Inflammatory macrophage treated with lipopolysaccharide for 1 hour (primary cell): ENCODE results near the gene CDYL.

ENCODE experiments used
- DNase-seq, 2 donors: peaks; one replicate each; pipeline ENCODE4 v3.0.0-alpha.2; 2020 to 2022

CDYL gene

DNA sequence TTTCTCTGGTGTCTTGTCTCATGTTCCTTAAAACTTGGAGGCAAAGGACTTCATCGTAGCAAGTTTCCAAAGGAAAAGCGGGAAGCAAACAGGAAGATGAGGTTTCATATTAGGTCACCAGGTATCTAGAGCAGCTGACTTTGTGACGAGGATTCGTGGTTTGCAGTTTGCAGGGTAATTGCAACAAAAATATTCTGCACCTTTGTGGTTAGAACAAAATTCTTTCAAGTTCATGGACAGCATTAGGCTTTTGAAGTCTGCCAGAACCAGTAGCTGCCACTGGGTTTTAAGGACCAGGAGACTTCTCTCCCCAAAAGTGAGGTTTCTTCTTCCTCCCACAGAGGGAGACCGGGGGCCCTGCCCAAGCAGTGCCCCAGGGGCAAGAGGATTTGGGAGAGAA, 164.2 kb downstream of the CDYL start:
- DNase-seq = no peak

DNA sequence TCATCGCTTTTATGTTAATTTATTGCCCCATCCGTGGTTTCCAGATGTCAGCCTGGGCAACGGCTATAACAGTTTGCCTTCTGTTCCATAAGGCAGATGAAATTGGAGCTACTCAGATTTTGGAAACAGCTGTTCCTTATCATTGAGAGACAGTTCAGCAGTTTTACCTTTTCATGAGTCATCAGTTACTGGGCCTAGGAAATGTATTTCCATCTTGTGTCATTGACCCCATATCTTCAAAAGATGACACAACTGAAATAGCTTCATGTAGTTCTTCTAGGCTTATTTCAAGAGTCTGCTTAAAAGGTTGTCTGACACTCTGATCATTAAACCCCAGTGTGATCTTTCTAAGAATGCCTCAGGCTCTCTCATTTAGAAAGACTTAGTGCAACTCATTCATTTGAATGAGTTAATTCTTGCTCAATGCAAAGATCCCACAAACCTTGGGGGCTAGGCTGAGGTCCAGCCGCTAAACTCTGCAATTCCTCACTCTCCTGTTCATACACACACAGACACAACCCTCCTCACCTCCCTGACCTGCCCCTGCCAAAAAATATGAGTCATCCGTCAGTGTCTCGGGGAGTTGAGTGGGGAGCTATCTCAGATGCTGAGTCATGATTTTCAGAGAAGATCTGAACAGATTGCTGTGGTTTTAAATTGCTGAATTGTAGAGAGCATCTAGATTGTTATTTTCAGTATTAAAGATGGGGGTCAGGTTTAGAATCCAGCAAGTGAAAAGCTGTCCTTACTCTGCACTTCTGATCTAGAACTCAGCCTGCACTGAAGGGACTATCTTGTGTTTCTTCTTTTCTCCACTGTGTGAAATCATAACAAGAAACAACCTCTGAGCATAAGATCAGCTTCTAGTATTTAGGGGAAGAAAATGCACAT, 165.8 kb downstream of the CDYL start:
- peak; percentile 26 to 50 for DNase-seq

DNA sequence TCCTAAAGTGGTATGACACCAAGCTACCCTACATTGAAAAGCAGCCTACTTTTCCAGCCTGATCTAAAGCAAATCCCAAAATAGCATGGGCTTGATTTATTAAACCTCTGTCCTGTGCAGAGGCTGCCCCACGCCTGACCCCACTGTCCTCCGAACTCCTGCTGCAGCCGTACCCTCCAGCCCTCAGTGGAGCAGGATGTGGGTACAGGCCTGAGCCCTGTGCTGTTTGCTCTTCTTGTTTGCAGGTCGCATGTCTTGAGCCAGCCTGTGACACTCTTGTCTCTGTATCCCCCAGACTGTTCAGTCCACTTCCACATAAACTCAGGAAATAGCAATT, 166.4 kb downstream of the CDYL start:
- no peak for DNase-seq

DNA sequence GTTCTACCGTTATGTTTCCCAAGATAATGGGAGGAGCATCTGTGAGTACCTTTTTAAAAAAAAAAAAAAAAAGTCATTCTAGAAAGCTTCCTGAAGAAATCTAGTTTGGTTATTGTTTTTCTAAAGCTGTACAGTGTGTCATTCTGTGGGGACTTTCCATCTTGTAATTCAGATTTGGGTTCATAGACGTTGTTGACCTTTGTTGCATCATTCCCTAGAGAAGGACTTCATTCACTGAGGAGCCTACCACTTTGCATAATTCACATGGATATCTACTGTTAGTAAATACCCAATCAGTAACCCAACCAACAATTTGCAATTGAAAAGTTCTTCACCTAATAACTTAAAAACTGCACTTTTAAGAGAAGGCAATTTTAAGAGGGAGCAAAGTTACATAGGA, 167.5 kb downstream of the CDYL start:
- peak; percentile 15 to 62 for DNase-seq

DNA sequence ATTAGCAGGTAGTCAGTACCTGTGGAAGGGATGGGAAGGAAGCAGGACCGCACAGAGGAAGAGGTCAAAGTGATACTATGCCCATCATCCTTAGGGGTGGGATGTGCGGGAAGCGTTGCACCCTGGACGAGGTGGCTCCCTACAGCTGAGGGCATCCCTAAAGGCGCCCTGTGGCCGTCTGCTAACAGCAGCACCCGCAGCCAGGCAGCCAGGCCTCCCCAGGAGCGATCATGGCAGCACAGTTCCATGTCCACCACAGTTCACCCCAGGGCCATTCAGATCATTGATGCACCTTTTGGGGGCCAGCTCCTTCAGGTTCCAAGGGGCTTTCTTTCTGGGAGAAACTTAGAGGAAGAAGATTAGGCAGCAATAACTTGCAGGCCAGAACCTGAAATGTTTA, 168.1 kb downstream of the CDYL start:
- no peak for DNase-seq

DNA sequence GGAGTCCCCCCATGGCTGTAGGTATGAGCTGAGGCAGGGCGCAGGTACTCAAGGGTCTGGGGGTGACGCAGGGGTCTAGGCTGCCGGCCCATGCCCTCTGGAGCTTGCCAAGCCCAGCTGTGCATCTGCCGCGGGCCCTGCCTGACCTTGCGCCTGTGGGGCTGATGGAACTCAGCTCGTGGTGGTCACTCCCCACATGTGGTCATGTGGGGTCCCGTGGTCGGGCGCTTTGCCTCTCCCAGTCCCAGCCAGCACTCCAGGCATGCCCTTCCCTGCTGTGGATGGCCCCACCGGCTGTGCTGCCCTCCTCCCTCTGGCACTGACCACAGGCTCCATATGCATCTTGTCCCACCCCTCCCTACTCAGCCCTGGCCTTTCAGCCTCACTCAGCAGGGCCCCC, 170.3 kb downstream of the CDYL start:
- no peak for DNase-seq

DNA sequence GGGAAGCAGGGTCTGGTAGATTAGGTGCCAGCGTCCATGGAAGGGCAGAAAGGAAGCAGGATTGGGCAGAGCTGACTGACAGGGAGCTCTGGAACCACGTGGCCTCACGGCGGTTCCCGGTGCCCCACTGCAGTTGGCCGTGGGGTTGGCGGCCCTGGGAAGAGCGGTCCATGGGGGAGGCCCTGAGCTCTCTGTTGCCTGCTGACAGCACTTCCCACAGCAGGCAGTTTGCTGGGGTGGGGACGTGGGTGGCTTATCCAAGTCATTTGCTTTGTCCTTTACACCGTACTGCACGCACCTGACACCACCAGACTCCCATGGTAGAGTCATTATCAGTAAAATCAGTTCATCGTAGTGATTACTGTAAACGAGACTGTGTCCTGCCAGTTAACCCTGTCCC, 171.5 kb downstream of the CDYL start:
- DNase-seq = no peak

DNA sequence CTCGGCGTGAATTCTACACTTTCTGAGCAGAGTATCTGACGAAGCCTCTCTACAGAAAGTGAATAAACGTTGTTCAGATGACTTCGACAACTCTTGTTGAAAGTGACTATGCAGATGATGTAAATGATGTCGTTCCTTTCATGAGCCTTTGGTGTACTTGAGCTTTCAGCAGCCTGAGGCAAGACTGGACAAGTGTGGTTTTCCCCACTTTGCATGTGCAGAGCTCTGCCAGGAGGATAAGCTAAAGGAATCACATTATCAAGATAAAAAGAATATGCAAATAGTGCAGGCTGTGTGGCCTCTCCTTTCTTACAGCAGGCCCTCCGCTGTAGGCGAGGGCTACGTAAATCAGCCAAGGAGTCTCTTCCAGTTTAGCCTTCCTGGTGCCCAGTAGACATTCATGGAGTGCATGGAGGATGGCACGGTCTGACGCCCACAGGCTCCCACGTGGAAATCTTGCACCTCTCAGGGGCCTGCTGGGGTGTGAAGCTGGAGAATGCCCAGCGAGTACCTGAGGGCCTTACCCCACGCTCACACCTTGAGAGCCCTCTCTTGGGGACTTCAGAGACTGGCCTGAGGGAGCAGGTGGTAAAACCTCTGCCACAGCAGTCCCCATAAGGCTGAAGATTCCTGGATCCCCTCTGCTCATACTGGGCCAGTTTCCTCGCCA, 172.7 kb downstream of the CDYL start:
- peak; percentile 7 to 29 for DNase-seq

DNA sequence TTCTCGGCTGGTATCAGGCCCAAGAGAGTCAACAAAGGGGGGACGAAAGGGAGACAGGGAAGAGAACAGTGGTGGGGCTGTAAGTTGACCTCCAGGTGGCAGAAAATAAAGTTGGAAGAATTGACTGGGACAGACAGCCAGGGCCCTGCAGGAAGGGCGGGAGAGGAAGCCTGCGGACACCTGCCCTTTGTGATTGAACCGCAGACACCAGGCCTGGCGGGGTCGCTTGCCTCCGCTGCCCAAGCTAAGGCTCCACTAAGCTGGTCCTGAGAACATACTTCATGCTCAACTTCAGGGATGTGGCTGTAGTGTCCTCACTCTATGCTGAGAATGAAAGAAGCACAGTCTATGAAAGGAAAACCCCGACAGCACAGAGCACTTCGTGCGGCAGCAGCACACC, 173.9 kb downstream of the CDYL start:
- DNase-seq = no peak

DNA sequence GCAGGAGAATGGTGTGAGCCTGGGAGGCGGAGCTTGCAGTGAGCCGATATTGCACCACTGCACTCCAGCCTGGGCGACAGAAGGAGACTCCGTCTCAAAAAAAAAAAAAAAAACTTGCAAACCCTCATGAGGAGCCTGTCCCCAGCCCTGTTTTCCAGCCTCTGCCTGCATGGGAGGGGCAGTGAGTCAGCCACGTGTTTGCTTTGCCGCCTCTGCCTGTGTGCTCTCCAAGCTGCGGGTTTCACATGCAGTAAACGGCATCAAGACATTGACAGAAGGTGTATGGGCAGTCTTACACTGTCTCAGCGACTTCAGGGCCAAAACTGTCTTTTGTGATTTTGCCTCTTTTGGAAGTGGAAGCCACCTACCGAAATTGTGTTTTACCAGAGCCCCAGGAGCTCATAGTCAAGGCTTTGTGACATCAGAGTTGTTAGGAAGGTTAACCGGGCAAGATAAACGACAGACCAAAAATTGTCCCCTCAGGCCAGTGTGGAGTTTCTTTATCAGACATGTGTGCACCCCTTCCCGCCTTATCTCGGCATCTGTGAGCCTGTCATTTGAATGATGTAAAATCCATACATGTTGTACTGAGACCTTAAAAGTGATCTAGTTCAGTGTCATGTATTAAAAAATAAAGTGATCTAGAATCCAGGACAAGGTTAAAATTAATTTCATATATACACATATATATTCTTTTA, 174.8 kb downstream of the CDYL start:
- DNase-seq = no peak

DNA sequence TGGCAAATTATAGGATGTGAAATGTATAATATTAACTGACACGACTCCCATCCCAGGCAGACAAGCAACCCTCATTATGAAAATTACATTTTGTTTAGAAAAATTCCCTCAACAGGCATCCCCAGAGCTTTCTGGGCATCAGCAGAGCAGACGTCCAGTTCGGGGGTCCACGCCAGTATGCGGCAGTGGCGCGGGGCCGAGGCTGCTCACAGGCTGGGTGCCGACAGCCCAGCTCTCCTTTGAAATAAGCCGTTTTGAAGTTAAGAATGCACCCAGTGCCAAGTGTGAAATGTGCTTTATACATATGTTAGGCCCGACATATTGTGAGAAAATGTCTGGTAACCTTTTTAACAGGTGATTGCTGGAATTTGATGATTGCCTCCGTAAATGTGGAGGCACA, 177.2 kb downstream of the CDYL start:
- DNase-seq = no peak

DNA sequence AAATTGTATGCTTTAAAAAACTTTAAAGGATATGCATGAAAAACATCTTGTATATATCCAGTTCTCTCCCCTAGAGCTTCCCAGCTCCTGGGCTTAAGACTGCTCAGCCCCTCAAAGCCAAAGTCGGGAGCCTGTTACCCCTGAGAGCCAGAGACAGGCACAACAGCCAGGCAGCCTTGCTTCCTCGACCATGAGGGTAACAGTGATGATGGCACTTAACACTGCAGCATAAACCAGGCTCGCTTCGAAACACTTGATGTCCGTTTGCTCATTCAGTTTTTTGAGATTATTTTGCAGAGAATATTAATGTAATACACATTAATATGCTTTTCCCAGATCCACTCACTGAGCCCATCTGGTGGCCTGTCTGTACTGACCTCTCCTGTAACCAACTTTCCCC, 180.4 kb downstream of the CDYL start:
- DNase-seq = no peak

DNA sequence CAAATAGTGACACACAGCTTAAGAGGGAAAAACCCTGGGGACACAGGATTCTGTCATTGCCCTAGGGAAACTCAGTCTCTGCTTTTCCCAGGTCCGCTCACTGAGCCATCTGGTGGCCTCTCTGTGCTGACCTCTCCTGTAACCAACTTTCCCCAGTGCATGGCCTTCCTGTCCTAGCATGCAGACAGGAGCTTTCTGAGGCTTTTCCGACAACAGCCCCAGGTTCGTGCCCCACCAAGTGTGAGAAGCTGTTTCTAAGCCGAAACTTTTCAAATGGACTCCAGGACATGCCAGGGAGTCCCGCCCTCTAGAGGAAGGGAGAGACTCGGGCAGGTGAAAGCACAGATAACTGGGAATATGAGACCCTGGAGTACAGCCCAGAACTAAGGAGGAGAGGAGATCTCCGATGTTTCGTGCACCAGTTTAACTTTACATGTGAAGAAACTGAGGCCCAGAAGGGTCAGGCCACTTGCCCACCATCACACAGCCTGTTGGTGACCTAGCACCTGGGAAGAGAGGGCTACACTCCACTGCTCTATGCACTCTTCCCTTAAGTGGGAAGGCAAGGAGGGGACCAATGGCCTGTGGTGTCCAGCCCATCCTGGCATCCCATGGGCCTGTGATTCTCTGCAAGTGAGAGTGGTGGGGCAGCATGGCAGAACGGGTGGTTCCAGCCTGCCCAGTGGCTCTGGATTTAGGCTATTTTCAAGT, 181.5 kb downstream of the CDYL start:
- DNase-seq = peak in 1 of 2 donors; percentile 14

DNA sequence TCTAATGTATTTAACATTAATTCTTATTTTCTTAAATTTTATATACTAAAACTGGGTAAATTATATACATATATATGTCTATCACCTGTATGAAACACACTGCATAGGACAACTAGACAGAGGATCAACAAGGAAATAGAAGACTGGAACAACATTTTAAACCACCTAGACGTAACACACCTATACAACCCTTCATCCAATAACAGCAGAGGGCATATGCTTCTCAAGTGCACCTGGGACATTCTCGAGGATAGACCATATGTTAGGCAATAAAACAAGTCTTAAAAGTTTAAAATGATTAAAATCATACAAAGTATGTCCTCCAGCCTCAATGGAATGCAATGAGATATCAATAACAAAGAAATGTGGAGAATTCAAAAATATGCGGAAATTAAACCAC, 182.4 kb downstream of the CDYL start:
- no peak for DNase-seq

DNA sequence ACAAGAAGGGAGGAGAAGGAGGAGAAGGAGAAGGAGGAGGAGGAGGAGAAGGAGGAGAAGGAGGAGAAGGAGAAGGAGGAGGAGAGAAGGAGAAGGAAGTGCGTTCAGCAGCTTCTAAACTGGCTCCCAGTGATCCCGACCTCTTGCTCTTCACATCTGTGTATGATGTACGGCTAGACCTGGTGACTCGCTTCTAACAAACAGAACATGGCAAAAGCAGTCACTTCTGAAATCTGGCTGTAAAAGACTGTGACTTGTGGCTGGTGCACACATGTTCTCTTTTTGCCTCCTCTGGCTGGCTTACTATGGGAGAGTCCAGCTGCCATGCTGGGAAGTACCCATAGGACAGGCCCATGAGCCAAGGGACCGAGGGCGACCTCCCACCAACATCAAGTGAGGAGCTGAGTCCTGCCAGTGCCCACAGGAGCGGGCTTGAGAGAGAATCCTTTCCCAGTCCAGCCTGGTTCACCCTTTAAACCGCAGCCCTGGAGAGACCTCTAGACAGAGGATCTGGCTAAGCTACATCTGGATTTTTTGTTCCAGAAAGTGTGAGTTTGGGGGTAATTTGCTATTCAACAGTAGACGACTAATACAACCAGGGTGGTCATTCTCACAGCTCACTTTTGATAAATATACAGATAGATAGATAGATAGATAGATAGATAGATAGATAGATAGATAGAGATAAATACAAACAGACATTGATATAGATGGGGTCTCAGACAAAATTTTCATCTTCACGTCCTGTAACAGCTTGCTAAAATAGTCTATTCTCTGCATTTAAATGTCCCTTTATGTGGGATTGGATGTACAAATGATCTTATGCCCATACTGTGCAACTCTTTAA, 185.3 kb downstream of the CDYL start:
- no peak for DNase-seq

DNA sequence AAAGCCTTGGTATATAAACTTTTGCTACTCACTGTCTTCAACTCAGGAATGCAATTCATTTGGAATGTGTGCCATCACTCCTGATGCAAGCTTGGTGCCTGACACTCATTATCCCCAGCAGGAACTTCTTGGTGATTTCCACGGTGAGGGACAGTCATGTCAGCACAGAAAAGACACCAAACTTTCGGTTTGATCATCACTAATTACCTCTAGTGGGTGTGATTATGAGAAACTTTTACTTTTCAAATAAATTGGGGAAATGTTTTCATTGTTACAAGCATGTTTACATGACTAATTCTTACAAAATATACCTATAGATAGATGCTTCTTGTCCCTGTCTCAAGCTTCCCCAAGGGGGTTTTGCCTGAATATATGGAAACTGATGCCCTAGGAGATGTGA, 186.7 kb downstream of the CDYL start:
- no peak for DNase-seq

DNA sequence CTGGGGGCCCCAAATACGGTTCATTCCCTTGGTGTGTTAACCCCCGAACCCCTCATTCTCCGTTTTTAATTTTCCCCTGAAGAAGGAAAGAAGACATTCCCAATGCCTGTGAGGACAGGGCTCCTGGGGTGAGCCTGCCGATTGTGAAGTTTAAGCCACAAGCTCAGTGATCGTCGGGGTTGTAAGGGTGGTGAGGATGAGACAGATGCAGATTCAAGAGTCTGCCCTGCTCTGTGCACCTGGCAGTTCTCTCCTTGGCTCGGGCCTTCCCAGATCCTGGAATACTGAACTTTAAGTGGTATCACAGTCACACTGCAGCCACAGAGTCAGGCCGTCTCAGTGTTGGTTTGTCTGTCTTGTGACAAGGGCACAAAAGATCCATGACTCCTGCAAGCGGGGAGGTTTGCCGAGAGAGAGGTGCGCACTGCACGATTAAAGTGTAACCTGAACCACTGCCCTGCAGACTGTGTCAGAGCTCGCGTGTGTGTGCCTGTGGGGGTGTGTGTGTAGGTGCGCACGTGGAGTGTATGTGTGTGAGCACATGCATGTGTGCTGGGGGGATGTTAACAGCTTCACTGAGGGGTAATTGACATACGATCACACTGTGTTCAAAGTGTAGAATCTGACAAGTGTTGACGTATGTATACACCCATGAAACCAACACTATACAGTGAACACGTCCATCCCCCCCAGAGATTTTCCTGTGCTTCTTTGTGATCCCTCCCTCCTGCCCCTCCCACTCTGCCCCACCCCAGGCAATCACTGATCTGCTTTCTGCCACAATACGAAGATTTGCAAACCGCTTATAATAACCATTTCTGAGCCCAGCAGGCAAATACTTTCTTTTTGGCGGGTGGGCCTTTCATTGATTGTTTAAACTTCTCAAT, 188.7 kb downstream of the CDYL start:
- DNase-seq = no peak

DNA sequence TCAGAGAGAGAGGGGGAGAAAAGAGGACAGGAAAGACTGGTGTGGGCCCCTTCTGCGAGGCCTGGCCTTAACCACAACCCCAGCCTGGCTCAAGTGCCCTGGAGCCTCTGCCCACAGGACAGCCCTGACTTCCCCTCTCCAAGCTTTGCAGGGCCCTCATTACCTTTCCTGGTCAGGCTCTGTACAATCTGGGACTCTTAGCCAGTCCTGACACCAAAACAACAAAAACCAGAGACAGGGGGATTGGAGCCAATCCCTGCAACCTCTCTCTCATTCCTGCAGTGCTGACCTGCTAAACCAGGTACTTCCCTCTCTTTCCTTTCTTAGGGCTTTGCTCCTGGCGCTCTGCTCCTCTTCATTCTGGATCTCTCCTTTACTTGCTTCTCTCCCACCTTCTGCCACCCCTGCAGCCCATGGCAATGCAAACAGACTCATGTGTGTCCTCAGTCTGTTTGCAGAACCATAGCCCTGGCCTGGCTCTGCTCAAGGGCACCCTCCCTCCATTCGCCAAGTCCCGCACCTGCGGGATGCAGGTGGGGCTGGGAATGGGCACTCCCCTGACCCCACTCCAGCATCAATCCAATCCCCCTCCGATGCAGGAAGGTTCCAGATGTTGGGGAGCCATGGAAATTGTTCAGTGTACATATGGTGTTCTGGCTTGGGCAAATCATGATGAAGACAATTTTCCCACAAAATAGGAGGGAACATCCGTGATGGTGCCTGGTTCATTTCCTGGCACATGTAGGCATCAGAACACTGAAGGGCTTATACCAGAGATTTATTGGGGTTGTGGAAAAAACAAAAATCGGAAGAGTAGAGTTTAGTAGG, 189.6 kb downstream of the CDYL start:
- no peak for DNase-seq

DNA sequence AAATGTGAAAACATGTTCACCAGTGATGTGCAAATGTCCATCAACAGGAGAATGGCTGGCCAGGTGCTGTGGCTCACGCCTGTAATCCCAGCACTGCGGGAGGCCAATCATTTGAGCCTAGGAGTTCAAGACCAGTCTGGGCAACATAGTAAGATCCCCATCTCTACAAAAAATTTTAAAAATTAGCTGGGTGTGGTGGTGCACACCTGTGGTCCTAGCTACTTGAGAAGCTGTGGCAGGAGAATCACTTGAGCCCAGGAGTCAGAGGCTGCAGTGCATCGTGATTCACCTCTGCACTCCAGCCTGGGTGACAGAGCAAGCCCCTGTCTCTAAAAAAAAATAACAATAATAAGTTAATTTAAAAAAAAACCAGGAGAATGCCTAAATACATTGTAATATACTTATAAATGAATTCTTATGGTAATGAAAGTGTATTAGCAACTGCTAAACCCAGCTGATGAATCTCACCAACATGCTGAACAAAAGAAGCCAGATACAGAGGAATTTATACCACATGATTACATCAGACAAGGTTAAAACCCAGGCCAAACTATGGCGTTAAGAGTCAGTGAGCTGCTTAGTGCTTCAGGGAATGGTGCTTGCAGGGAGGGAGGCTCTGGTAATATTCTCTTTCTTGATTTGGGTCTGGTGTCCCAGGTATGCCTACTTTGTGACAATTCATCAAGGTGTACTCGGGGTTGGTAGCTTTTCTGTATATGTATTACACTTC, 191.3 kb downstream of the CDYL start:
- DNase-seq = no peak
